WTC11 (cell line): ENCODE measurements around the gene FANCI.

Experiments
- CBFB ChIP-seq: sonication (generic); formaldehyde crosslinking; IDR thresholded peaks from 2 replicates; pipeline ENCODE4 v1.8.1; 2022; ENCODE audit warnings: mild to moderate bottlenecking, low read depth, missing genetic modification reagents
- ETV6 ChIP-seq: sonication (generic); formaldehyde crosslinking; IDR thresholded peaks from 2 replicates; pipeline ENCODE4 v1.8.1; 2022; ENCODE audit warnings: mild to moderate bottlenecking, missing genetic modification reagents
- GTF2I ChIP-seq: fragments of 250-450 bp; sonication (Bioruptor Pico); conservative IDR thresholded peaks from 2 replicates; pipeline ENCODE4 v1.4.0; 2021; ENCODE audit warnings: mild to moderate bottlenecking
- ZNF263 ChIP-seq: sonication (generic); formaldehyde crosslinking; IDR thresholded peaks from 2 replicates; pipeline ENCODE4 v1.8.1; 2022; ENCODE audit warnings: low read depth, mild to moderate bottlenecking, moderate library complexity, missing genetic modification reagents
- ZNF423 ChIP-seq: fragments of 250-450 bp; sonication (Bioruptor Pico); IDR thresholded peaks from 2 replicates; pipeline ENCODE4 v2.1.2; 2022; ENCODE audit warnings: mild to moderate bottlenecking, moderate library complexity
- TF ChIP-seq, protein P1 (sequence below): sonication (generic); formaldehyde crosslinking; conservative IDR thresholded peaks from 2 replicates; pipeline ENCODE4 v1.8.1; 2022; ENCODE audit warnings: mild to moderate bottlenecking, missing genetic modification reagents
- TF ChIP-seq, protein P2 (sequence below): sonication (generic); formaldehyde crosslinking; IDR thresholded peaks from 2 replicates; pipeline ENCODE4 v1.8.1; 2023; ENCODE audit warnings: mild to moderate bottlenecking, missing genetic modification reagents
- TF ChIP-seq, protein P3 (sequence below): fragments of 200-600 bp; IDR thresholded peaks from 2 replicates; pipeline ENCODE4 v1.8.0; 2022; ENCODE audit warnings: antibody characterized with exemption
- TF ChIP-seq, protein P4 (sequence below): sonication (generic); formaldehyde crosslinking; IDR thresholded peaks from 2 replicates; pipeline ENCODE4 v1.8.1; 2023; ENCODE audit warnings: mild to moderate bottlenecking, missing genetic modification reagents, moderate library complexity
- TF ChIP-seq, protein P5 (sequence below): sonication (generic); formaldehyde crosslinking; IDR thresholded peaks from 2 replicates; pipeline ENCODE4 v1.8.1; 2022; ENCODE audit warnings: missing genetic modification reagents, borderline replicate concordance
- TF ChIP-seq, protein P6 (sequence below): sonication (generic); formaldehyde crosslinking; IDR thresholded peaks from 2 replicates; pipeline ENCODE4 v1.8.0; 2022; ENCODE audit warnings: mild to moderate bottlenecking, missing genetic modification reagents
- TF ChIP-seq, protein P7 (sequence below): sonication (generic); formaldehyde crosslinking; IDR thresholded peaks from 2 replicates; pipeline ENCODE4 v1.8.1; 2022; ENCODE audit warnings: mild to moderate bottlenecking, missing genetic modification reagents, moderate library complexity, borderline replicate concordance

DNA sequence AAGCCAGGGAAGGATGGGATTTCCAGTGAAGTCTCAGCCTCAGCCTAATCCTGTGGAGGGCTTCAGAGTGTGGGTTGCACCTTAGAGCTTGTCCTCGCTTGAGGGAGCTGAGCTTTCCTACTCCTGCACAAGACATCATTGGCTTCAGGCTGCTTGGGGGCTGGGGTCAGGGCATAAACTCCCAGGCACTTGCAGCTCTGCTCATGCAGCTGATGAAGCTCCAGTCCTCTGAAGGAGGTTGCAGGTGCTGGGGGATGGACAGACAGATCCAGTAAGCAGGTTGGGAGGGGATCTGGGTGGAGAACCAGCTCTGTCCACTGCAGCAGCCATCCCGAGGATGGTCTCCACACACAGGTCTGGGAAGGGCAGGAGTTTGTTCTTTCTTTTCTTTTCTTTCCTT is 110.2 kb downstream of the FANCI start:
- TF ChIP-seq, protein P1, sequence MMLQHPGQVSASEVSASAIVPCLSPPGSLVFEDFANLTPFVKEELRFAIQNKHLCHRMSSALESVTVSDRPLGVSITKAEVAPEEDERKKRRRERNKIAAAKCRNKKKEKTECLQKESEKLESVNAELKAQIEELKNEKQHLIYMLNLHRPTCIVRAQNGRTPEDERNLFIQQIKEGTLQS (CRISPR knock-in tag): no peak
- TF ChIP-seq CBFB (CRISPR knock-in tag) (no peak), GTF2I (CRISPR knock-in tag) (no peak), ZNF263 (no peak), ZNF423 (no peak), ETV6 (CRISPR knock-in tag) (no peak)
- TF ChIP-seq, protein P2, sequence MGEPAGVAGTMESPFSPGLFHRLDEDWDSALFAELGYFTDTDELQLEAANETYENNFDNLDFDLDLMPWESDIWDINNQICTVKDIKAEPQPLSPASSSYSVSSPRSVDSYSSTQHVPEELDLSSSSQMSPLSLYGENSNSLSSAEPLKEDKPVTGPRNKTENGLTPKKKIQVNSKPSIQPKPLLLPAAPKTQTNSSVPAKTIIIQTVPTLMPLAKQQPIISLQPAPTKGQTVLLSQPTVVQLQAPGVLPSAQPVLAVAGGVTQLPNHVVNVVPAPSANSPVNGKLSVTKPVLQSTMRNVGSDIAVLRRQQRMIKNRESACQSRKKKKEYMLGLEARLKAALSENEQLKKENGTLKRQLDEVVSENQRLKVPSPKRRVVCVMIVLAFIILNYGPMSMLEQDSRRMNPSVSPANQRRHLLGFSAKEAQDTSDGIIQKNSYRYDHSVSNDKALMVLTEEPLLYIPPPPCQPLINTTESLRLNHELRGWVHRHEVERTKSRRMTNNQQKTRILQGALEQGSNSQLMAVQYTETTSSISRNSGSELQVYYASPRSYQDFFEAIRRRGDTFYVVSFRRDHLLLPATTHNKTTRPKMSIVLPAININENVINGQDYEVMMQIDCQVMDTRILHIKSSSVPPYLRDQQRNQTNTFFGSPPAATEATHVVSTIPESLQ (CRISPR knock-in tag): no peak
- TF ChIP-seq, protein P3, sequence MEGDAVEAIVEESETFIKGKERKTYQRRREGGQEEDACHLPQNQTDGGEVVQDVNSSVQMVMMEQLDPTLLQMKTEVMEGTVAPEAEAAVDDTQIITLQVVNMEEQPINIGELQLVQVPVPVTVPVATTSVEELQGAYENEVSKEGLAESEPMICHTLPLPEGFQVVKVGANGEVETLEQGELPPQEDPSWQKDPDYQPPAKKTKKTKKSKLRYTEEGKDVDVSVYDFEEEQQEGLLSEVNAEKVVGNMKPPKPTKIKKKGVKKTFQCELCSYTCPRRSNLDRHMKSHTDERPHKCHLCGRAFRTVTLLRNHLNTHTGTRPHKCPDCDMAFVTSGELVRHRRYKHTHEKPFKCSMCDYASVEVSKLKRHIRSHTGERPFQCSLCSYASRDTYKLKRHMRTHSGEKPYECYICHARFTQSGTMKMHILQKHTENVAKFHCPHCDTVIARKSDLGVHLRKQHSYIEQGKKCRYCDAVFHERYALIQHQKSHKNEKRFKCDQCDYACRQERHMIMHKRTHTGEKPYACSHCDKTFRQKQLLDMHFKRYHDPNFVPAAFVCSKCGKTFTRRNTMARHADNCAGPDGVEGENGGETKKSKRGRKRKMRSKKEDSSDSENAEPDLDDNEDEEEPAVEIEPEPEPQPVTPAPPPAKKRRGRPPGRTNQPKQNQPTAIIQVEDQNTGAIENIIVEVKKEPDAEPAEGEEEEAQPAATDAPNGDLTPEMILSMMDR: no peak
- TF ChIP-seq, protein P4, sequence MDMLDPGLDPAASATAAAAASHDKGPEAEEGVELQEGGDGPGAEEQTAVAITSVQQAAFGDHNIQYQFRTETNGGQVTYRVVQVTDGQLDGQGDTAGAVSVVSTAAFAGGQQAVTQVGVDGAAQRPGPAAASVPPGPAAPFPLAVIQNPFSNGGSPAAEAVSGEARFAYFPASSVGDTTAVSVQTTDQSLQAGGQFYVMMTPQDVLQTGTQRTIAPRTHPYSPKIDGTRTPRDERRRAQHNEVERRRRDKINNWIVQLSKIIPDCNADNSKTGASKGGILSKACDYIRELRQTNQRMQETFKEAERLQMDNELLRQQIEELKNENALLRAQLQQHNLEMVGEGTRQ (CRISPR knock-in tag): no peak
- TF ChIP-seq, protein P5, sequence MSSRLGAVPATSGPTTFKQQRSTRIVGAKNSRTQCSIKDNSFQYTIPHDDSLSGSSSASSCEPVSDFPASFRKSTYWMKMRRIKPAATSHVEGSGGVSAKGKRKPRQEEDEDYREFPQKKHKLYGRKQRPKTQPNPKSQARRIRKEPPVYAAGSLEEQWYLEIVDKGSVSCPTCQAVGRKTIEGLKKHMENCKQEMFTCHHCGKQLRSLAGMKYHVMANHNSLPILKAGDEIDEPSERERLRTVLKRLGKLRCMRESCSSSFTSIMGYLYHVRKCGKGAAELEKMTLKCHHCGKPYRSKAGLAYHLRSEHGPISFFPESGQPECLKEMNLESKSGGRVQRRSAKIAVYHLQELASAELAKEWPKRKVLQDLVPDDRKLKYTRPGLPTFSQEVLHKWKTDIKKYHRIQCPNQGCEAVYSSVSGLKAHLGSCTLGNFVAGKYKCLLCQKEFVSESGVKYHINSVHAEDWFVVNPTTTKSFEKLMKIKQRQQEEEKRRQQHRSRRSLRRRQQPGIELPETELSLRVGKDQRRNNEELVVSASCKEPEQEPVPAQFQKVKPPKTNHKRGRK: no peak
- TF ChIP-seq, protein P6, sequence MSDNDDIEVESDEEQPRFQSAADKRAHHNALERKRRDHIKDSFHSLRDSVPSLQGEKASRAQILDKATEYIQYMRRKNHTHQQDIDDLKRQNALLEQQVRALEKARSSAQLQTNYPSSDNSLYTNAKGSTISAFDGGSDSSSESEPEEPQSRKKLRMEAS (CRISPR knock-in tag): no peak
- TF ChIP-seq, protein P7, sequence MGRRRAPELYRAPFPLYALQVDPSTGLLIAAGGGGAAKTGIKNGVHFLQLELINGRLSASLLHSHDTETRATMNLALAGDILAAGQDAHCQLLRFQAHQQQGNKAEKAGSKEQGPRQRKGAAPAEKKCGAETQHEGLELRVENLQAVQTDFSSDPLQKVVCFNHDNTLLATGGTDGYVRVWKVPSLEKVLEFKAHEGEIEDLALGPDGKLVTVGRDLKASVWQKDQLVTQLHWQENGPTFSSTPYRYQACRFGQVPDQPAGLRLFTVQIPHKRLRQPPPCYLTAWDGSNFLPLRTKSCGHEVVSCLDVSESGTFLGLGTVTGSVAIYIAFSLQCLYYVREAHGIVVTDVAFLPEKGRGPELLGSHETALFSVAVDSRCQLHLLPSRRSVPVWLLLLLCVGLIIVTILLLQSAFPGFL (CRISPR knock-in tag): no peak
